Tibial artery (tissue), 4 donors: ENCODE measurements around the gene MRC1.

Experiments
- DNase-seq, 2 donors: peaks; one replicate each; pipeline ENCODE4 v3.0.0-alpha.2; 2019
- H3K27ac ChIP-seq, 2 donors: fragments of 200-600 bp; sonication (generic) in 1 of 2; 1 replicate in 1 of 2; 2 replicates in 1 of 2; pipeline ENCODE4 v1.5.1; 2018 to 2019; ENCODE audit warnings: mild to moderate bottlenecking in 1 of 2
- H3K27me3 ChIP-seq, 2 donors: fragments of 200-600 bp; sonication (generic) in 1 of 2; one replicate each; pipeline versions ENCODE4 v1.5.1 to v1.6.0; 2016 to 2019
- H3K36me3 ChIP-seq, 3 donors: fragments of 200-600 bp; sonication (generic) in 2 of 3; one replicate each; pipeline ENCODE4 v1.5.1; 2016 to 2019; ENCODE audit warnings: mild to moderate bottlenecking in 2 of 3
- H3K4me1 ChIP-seq, 4 donors: fragments of 200-600 bp; sonication (generic) in 2 of 4; 1 replicate in 3 of 4; 2 replicates in 1 of 4; pipeline ENCODE4 v1.5.1; 2016 to 2019
- H3K4me3 ChIP-seq, 2 donors: fragments of 200-600 bp; sonication (generic) in 1 of 2; 1 replicate in 1 of 2; 2 replicates in 1 of 2; pipeline ENCODE4 v1.5.1; 2018 to 2019; ENCODE audit warnings: mild to moderate bottlenecking in 2 of 2
- H3K9me3 ChIP-seq, 3 donors: fragments of 200-600 bp; sonication (generic) in 1 of 3; one replicate each; pipeline ENCODE4 v1.5.1; 2016 to 2019
- intact Hi-C: fragments of 100-400 bp; cut with DNase I; formaldehyde crosslinking; loops from one replicate; pipeline ENCODE4 v1.15.0; 2023; ENCODE audit warnings: low total_unique reads
- TF ChIP-seq, protein P1 (sequence below), 2 experiments: fragments of 200-600 bp in 1 of 2; fragments of 450-650 bp in 1 of 2; IDR thresholded peaks; one replicate each; pipeline ENCODE4 v1.5.1; 2017 to 2019; ENCODE audit warnings: antibody characterized with exemption in 2 of 2, mild to moderate bottlenecking in 1 of 2, moderate library complexity in 1 of 2

The MRC1 gene

DNA sequence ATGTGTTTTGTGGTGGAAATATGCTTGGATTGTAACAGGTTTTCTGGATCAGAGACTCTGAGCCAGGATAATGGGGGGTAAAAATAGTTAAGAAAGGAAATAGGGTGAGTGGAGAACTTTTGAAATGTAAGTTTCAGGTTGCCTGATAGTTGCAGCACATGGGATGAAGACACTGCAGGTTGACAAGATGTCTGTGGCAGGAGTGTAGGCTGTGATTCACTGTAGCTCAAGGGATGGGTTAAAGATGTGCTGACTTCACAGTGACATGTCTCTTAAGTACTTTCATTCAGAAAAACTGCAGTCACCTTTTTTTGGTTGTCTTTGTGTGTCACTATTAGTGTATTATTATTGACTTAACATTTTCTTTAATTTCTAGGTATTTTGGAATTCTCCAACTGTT lies 79.0 kb downstream of the MRC1 start:
- Histone ChIP-seq H3K9me3 (no peaks in the 10 kb centered on the region), H3K36me3 (no peaks in the 10 kb centered on the region), H3K27me3 (no peaks in the 10 kb centered on the region), H3K4me1 (peaks cover 0 to 5% (median under 1%) of the 10 kb centered on the region in 4 donors), H3K4me3 (no peak overlapping the region), H3K27ac (no peak overlapping the region)
- intact Hi-C loops, result no loop called here
- TF ChIP-seq, protein P1, sequence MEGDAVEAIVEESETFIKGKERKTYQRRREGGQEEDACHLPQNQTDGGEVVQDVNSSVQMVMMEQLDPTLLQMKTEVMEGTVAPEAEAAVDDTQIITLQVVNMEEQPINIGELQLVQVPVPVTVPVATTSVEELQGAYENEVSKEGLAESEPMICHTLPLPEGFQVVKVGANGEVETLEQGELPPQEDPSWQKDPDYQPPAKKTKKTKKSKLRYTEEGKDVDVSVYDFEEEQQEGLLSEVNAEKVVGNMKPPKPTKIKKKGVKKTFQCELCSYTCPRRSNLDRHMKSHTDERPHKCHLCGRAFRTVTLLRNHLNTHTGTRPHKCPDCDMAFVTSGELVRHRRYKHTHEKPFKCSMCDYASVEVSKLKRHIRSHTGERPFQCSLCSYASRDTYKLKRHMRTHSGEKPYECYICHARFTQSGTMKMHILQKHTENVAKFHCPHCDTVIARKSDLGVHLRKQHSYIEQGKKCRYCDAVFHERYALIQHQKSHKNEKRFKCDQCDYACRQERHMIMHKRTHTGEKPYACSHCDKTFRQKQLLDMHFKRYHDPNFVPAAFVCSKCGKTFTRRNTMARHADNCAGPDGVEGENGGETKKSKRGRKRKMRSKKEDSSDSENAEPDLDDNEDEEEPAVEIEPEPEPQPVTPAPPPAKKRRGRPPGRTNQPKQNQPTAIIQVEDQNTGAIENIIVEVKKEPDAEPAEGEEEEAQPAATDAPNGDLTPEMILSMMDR (IDR thresholded peaks at IDR 0.05), result no peak
- no peak for DNase-seq

DNA sequence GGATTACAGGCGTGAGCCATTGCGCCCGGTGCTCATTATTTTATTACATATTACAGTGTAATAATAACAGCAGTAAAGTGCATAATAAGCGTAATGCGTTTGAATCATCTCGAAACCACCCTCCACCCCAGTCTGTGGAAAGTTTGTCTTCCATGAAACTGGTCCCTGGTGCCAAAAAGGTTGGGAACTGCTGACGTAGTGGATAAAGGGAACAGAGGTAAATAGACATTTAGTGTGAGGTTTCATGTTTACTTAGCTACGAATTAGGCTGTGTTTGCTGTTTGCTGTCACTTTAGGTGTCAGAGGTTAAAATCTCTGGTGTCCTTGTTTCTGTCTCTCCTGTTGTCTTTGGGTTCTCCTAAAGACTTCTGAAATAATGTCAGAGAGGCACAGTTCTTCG lies 82.3 kb downstream of the MRC1 start:
- H3K27ac ChIP-seq, result no peak overlapping the region
- no peaks in the 10 kb centered on the region for H3K27me3 ChIP-seq
- intact Hi-C loops, result no loop called here
- H3K4me3 ChIP-seq, result no peak overlapping the region
- H3K36me3 ChIP-seq, result no peaks in the 10 kb centered on the region
- TF ChIP-seq, protein P1 (IDR thresholded peaks at IDR 0.05), result no peak
- no peaks in the 10 kb centered on the region for H3K4me1 ChIP-seq
- DNase-seq, result no peak
- no peaks in the 10 kb centered on the region for H3K9me3 ChIP-seq

DNA sequence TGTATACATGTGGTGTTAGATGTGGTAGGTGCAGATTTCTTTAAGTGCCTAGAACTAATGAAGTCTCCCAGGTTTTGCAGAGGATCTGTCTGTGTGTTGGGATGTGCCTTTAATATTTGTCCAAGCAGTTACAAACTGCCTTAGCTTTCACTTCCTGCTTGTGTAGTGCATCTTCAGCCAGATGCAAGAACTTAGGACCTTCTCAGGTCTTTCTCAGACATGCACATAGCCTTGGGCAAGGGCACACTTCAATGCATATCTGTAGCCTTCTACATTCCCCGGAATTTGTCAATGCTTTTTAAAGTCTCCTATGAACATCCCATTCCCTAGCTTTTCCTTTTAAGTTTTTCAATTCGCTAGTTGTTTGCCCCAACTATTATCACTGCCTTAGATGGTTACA lies 95.4 kb downstream of the MRC1 start:
- no peak overlapping the region for H3K27ac ChIP-seq
- DNase-seq, result no peak
- intact Hi-C loops, result no loop called here

DNA sequence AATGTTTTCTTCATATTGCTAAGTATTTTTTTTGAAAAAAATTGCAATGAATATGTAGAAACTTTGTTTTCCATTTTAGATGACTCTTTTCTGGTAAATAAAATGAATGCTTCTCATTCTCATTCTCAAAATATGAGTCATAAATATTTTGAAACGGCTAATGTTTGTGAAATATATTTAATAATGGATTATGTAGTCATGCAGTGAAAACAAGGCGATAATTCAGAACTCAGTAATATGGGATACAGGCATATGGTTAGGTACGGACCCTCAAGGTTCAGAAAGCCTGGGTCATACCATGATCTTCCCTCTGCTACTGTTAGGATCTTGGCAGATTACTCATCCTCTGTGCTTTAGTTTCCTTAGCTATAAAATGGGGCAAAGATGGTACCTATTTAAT lies 96.3 kb downstream of the MRC1 start:
- intact Hi-C loops, result no loop called here
- H3K4me3 ChIP-seq, result no peak overlapping the region
- no peak overlapping the region for H3K27ac ChIP-seq
- TF ChIP-seq, protein P1 (IDR thresholded peaks at IDR 0.05), result no peak
- DNase-seq, result no peak
- H3K9me3 ChIP-seq, result no peaks in the 10 kb centered on the region
- no peaks in the 10 kb centered on the region for H3K27me3 ChIP-seq
- H3K4me1 ChIP-seq, result peaks cover 0 to 10% (median 2%) of the 10 kb centered on the region in 4 donors
- H3K36me3 ChIP-seq, result no peaks in the 10 kb centered on the region

More for the DNA sequence above, 95.4 kb downstream of the MRC1 start:
- no peak overlapping the region for H3K4me3 ChIP-seq
- no peaks in the 10 kb centered on the region for H3K9me3 ChIP-seq
- no peaks in the 10 kb centered on the region for H3K36me3 ChIP-seq
- peaks cover 0 to 10% (median 2%) of the 10 kb centered on the region in 4 donors for H3K4me1 ChIP-seq
- TF ChIP-seq, protein P1 (IDR thresholded peaks at IDR 0.05), result no peak
- no peaks in the 10 kb centered on the region for H3K27me3 ChIP-seq

DNA sequence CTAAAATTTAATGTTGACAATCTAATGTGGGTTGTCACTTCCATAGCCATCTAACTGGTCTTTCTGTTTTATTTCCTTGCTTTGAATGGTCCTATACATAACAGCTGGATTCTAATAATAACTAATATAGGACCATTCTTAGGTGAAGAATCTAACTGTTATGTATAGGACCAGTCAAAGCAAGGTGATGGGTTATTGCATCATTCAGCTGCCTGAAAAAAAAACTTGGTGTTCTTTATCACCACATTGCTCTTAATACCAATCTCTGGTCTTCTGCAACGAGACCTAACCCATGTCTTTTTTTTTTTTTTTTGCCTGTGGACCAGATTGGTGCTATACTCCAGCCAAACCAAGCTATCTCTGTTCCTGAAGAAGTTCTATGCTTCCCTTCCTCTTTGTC lies 96.9 kb downstream of the MRC1 start:
- DNase-seq, result no peak
- H3K36me3 ChIP-seq, result no peaks in the 10 kb centered on the region
- no peaks in the 10 kb centered on the region for H3K9me3 ChIP-seq
- no peaks in the 10 kb centered on the region for H3K27me3 ChIP-seq
- peaks cover 0 to 10% (median 2%) of the 10 kb centered on the region in 4 donors for H3K4me1 ChIP-seq
- intact Hi-C loops, result no loop called here
- no peak overlapping the region for H3K27ac ChIP-seq
- TF ChIP-seq, protein P1 (IDR thresholded peaks at IDR 0.05), result no peak
- H3K4me3 ChIP-seq, result no peak overlapping the region

DNA sequence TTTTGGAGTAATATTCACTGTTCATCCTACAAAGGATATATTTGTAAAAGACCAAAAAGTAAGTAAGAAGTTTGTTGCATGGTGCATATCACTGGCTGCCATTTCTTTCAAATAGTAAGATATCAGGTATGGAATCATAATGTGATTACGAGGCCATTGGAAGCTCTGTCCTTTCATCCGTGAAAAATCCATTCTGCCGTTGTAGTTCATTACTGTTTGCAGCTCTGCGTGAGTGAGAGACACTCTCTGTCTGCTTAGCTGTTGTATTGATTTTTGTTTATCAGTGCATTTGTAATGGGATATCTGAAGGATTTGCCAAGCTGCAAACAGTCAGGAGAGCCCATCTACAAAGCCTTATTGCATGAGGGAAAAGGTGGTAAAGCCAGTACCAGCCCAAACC lies 98.5 kb downstream of the MRC1 start:
- Histone ChIP-seq H3K4me3 (no peak overlapping the region), H3K9me3 (no peaks in the 10 kb centered on the region), H3K36me3 (no peaks in the 10 kb centered on the region), H3K27ac (no peak overlapping the region), H3K4me1 (peaks cover 0 to 4% (median 2%) of the 10 kb centered on the region in 4 donors), H3K27me3 (no peaks in the 10 kb centered on the region)
- intact Hi-C loops, result no loop called here
- DNase-seq, result no peak
- TF ChIP-seq, protein P1 (IDR thresholded peaks at IDR 0.05), result no peak
